ENCODE data around the gene HSPH1. TPM values are rescaled to one million over a fixed set of nuclear protein-coding genes. Genes with fewer than 3 reads are reported as not detected.

HSPH1 gene
- total and polyA plus RNA-seq, 10 of the 15 experiments (the other 5 are each of a cell fraction or from before 2014, with no cell fraction given) = 40.2 to 159 (median 92.6) TPM

GRCh38 chr13:31160857-31161556, 697 bp downstream of the HSPH1 start:
- peak overlapping the region; percentile 62 for H3K27ac ChIP-seq (ENCODE audit: control insufficient read depth, insufficient read depth)
- intact Hi-C loops (cut with micrococcal nuclease; ENCODE audit: unreplicated experiment) = loop anchor here (2.0 kb wide), 1 partner anchor 86 kb away; no protein-coding TSS in a partner anchor
- no peaks in the 10 kb centered on the region for H3K27me3 ChIP-seq (replicated peaks in 1 of 2; ENCODE audit: control insufficient read depth in 2 of 2, insufficient read depth in 2 of 2, low read length in 1 of 2)
- RAD21 ChIA-PET (ENCODE audit: unreplicated experiment) = interaction anchor here (0.5 to 1.1 kb wide), 2 partner anchors 8 to 10 kb away, joined by 3 to 4 read pairs; no protein-coding TSS in a partner anchor
- H3K9me3 ChIP-seq (replicated peaks; ENCODE audit: control insufficient read depth, insufficient read depth, low read length) = no peaks in the 10 kb centered on the region
- SMC1A ChIA-PET (ENCODE audit: uncharacterized antibody, unreplicated experiment) = interaction anchor here (0.7 to 1.1 kb wide), 4 partner anchors 10 to 165 kb away, joined by 3 to 5 read pairs (median 4); partner anchors contain the start of gene B3GLCT
- peak overlapping the region; percentile 85 for H3K4me2 ChIP-seq (ENCODE audit: control insufficient read depth, insufficient read depth)
- H3K79me2 ChIP-seq (ENCODE audit: control insufficient read depth, insufficient read depth, low read length) = peaks cover 51% of the 10 kb centered on the region
- WGBS (ENCODE audit: insufficient coverage, insufficient replicate concordance, low lambda C conversion rate, missing lambda C conversion rate) = under 1% methylated on average over 44 of the region's 51 CpGs
- H3K36me3 ChIP-seq (ENCODE audit: control insufficient read depth in 2 of 2, insufficient read depth in 2 of 2, low read length in 1 of 2) = peaks cover 0 to 3% of the 10 kb centered on the region in 2 experiments; a peak in 2 of 4 replicates
- peak overlapping the region; percentile 88 for H3K4me3 ChIP-seq
- no peaks in the 10 kb centered on the region for H3K4me1 ChIP-seq (ENCODE audit: control insufficient read depth, insufficient read depth, low read length)
- H2AFZ ChIP-seq (ENCODE audit: control insufficient read depth, low read depth, low read length) = peak overlapping the region; percentile 63
- BruUV-seq (replicated peaks) = no TSS peak
- DNase-seq (ENCODE audit: low read depth, low spot score) (peak; percentile 37), FAIRE-seq (peak; percentile 68), ATAC-seq (peak; percentile 57)
- peak overlapping the region; percentile 71 for H3K9ac ChIP-seq (ENCODE audit: control insufficient read depth, insufficient read depth, low read length)
- no peaks in the 10 kb centered on the region for H4K20me1 ChIP-seq (ENCODE audit: control insufficient read depth, insufficient read depth)
- in situ Hi-C loops (cut with MboI) = loop anchor here (25.0 kb wide), 1 partner anchor 1376 kb away; the partner anchor contains the start of gene N4BP2L2
- POLR2A ChIA-PET = interaction anchor here (0.7 to 1.3 kb wide), 5 partner anchors 8 to 790 kb away, joined by 3 to 5 read pairs (median 4); no protein-coding TSS in a partner anchor
- CTCF ChIA-PET = interaction anchor here (0.9 to 2.6 kb wide), 4 partner anchors 10 to 1104 kb away, joined by 3 to 21 read pairs (median 6); no protein-coding TSS in a partner anchor
- peak; percentile 93 for TF ChIP-seq HSF1 (IDR thresholded peaks at IDR 0.05; ENCODE audit: low read depth, low read length)
- peak in 1 of 2 experiments; percentile 88; a peak in 2 of 3 replicates for TF ChIP-seq EGR1 (IDR thresholded peaks at IDR 0.05; ENCODE audit: borderline replicate concordance in 1 of 2, low read depth in 2 of 2, low read length in 2 of 2)
- 0 out of 2 replicates have a peak, but pooled peaks have one; percentile 30 for TF ChIP-seq GABPA (IDR thresholded peaks at IDR 0.05; ENCODE audit: low read depth)
- no peak; the same call in none of the 2 replicates for TF ChIP-seq ATF7 (IDR thresholded peaks at IDR 0.05; ENCODE audit: low read depth)
- TF ChIP-seq HCFC1 (IDR thresholded peaks at IDR 0.05; ENCODE audit: low read length) = peak; percentile 23; the same call in 1 of the 2 replicates
- 0 out of 2 replicates have a peak, but pooled peaks have one; percentile 4 for TF ChIP-seq TCF12 (IDR thresholded peaks at IDR 0.05; ENCODE audit: low read depth, low read length)
- TF ChIP-seq STAT3 (IDR thresholded peaks at IDR 0.05; ENCODE audit: low read depth, low read length) = no peak
- TF ChIP-seq NRF1 (conservative IDR thresholded peaks at IDR 0.05; ENCODE audit: low read depth, low read length) = 0 out of 2 replicates have a peak, but pooled peaks have one; percentile 13
- no peak for TF ChIP-seq SIX5 (IDR thresholded peaks at IDR 0.05; ENCODE audit: low read depth, low read length, severe bottlenecking)
- TF ChIP-seq RELA (IDR thresholded peaks at IDR 0.05; ENCODE audit: borderline replicate concordance, partially characterized antibody) = peak; percentile 6
- TF ChIP-seq ESRRA (IDR thresholded peaks at IDR 0.05; ENCODE audit: low read length) = no peak
- TF ChIP-seq ZNF622 (IDR thresholded peaks at IDR 0.05) = no peak
- TF ChIP-seq ETV6 (conservative IDR thresholded peaks at IDR 0.05 in 1 of 2, IDR thresholded peaks at IDR 0.05 in 1 of 2; ENCODE audit: borderline replicate concordance in 1 of 2, low read depth in 1 of 2) = 0 out of 4 replicates have a peak, but pooled peaks of 1 of the 2 experiments have one; percentile 7
- TF ChIP-seq E2F8 (IDR thresholded peaks at IDR 0.05; ENCODE audit: low read depth, partially characterized antibody) = no peak
- no peak for TF ChIP-seq CREB1 (IDR thresholded peaks at IDR 0.05; ENCODE audit: low read depth)
- TF ChIP-seq HDAC2 (IDR thresholded peaks at IDR 0.05) = no peak
